Fibroblast of pulmonary artery (primary cell): ENCODE measurements around the gene PCDHGA10.

Experiments used
- DNase-seq: peaks from one replicate; pipeline ENCODE4 v3.0.0-alpha.2; 2010; ENCODE audit warnings: low read depth
- H3K4me3 ChIP-seq: replicated peaks from 2 replicates; pipeline ENCODE4 v1.5.1; 2011; ENCODE audit warnings: low read depth, mild to moderate bottlenecking, control low read depth, low read length, moderate library complexity
- TF ChIP-seq, protein P1 (sequence below): IDR thresholded peaks from 2 replicates; pipeline ENCODE4 v1.5.1; 2011; ENCODE audit warnings: mild to moderate bottlenecking, control low read depth, low read length, inconsistent platforms; ENCODE audit errors: missing control alignments

PCDHGA10 gene

DNA sequence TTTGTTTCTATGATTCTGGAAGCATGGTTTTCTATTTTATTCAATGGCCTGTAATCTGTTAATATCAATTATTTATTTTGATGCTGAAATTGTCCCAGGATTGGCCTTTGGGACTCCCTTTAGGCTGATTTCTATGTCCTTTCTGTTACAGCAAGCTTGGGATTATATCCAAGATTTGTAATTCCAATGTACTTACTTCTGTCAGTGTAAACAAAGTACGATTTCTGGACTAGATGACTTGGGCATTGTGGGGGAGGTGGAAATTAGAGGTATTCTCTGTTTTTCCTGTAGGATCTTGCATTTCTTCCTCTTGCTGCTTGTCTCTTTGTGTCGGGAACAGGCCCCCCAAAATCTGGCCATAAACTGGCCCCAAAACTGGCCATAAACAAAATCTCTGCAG, 21.2 kb downstream of the PCDHGA10 start:
- no peak for DNase-seq
- no peak overlapping the region for H3K4me3 ChIP-seq
- TF ChIP-seq, protein P1, sequence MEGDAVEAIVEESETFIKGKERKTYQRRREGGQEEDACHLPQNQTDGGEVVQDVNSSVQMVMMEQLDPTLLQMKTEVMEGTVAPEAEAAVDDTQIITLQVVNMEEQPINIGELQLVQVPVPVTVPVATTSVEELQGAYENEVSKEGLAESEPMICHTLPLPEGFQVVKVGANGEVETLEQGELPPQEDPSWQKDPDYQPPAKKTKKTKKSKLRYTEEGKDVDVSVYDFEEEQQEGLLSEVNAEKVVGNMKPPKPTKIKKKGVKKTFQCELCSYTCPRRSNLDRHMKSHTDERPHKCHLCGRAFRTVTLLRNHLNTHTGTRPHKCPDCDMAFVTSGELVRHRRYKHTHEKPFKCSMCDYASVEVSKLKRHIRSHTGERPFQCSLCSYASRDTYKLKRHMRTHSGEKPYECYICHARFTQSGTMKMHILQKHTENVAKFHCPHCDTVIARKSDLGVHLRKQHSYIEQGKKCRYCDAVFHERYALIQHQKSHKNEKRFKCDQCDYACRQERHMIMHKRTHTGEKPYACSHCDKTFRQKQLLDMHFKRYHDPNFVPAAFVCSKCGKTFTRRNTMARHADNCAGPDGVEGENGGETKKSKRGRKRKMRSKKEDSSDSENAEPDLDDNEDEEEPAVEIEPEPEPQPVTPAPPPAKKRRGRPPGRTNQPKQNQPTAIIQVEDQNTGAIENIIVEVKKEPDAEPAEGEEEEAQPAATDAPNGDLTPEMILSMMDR: no peak

DNA sequence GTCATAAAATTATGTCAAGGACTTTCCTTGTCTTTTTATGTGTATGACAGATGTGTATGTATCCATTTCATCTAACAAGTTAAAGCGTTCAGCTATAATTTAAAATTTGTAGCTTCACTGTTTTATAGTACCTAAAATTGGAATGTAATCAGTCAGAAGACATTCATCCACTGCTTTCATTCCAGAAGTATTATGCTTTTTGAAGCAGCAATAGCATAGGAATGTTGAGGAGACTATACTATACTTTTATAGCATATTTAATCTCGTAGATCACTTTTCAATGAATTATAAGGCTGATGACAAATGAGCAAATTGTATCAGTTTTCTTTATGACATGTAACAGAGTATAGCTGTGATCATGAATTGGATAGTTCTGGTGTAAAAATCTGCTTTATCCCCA, 24.4 kb downstream of the PCDHGA10 start:
- TF ChIP-seq, protein P1: no peak
- no peak overlapping the region for H3K4me3 ChIP-seq
- no peak for DNase-seq

DNA sequence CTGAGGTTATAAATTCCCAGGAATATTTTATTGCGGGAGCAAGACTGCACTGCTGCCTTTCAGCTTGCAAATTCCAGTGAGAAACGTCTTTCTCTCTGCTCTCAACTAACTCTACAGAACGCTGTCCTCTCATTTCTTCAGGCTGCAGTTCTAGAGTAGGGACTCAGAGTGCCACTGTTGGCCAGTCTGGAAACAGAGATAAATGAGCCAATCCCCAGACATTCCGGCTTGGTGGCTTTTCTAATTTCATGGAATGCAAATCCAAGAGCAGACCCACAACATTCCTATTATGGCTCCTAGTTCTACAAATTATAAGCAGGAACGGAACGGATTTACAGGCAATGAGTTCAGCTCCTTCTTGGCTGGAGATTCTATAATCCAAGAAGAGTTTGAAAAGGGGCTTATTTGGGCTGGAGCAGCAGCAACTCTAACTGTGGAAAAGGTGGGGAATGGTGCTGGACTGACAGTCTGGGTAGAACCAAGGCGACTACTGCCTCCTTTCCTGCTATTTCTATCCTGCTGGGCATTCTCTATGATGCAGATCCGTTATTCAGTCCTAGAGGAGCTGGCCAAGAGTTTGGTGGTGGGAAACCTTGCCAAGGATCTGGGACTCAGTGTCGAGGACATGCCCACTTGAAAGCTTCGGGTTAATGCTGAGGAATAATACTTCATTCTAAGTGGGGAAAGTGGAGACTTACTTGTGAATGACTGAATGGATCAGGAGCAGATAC, 26.8 kb downstream of the PCDHGA10 start:
- no peak for DNase-seq
- H3K4me3 ChIP-seq: no peak overlapping the region
- TF ChIP-seq, protein P1: no peak

DNA sequence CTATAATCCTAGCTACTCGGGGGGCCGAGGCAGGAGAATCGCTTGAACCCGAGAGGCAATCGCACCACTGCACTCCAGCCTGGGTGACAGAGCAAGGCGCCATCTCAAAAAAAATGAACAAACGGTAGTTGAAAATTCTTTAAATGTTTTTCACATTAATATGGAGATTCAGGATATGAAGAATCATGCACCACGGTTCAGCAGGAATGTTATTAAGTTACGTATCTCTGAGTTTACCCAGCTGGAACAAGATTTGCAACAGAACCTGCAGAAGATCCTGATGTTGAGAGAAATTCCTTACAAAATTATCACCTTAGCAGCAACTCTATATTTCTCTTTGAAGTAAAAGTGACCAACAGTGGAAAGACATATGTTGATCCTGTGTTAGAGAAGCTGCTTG, 27.6 kb downstream of the PCDHGA10 start:
- TF ChIP-seq, protein P1: no peak
- DNase-seq: no peak
- H3K4me3 ChIP-seq: no peak overlapping the region

DNA sequence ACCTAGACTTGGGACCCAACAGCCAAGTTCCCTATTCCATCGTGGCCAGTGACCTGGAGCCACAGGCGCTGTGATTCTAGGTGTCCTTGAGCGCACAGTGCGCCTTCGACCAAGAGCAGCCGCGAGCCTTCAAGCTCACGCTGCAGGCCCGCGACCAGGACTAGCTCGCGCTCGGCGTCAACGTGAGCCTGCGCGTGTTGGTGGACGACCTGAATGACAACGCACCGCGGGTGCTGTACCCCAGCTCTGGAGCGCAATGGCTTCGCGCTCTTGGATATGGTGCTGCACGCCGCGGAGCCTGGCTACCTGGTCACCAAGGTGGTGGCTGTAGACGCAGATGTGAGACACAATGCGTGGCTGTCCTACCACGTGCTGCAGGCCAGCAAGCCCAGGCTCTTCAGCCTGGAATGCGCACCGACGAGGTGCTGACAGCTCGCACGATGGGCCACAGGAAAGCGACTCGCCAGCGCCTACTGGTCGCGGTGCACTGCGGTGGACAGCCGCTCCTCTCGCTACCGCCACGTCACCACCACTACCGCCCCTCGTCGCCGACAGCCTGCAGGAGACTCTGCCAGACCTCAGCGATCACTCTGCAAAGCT, 28.9 kb downstream of the PCDHGA10 start:
- DNase-seq: no peak
- no peak overlapping the region for H3K4me3 ChIP-seq
- TF ChIP-seq, protein P1: no peak

DNA sequence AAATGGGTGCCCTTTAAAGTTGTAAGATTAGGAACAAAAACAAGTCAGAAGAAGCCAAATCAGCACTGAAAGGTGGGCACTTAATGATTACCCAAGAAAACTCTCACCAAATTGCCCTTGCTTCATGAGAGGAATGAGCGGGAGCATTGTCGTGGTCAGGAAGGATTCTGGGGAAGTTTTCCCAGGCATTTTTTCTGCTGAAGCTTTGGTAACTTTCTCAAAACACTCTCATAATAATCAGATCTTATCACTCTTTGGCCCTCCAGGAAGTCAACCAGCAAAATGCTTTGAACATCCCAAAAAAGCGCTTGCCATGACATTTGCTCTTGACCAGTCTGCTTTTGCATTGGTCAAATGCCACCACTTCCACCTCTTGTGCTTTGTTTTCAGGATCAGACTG, 52.6 kb downstream of the PCDHGA10 start:
- TF ChIP-seq, protein P1: no peak
- DNase-seq: peak; percentile 46

More for the DNA sequence above, 52.6 kb downstream of the PCDHGA10 start:
- H3K4me3 ChIP-seq: no peak overlapping the region
